GM19035 (cell line): ENCODE data around the gene NSD1.

Experiments used
- ATAC-seq: cut with Tn5 transposase; IDR thresholded peaks from one replicate; pipeline ENCODE4 v1.9.1; 2021; ENCODE audit not compliant: unreplicated experiment

NSD1 gene, protein sequence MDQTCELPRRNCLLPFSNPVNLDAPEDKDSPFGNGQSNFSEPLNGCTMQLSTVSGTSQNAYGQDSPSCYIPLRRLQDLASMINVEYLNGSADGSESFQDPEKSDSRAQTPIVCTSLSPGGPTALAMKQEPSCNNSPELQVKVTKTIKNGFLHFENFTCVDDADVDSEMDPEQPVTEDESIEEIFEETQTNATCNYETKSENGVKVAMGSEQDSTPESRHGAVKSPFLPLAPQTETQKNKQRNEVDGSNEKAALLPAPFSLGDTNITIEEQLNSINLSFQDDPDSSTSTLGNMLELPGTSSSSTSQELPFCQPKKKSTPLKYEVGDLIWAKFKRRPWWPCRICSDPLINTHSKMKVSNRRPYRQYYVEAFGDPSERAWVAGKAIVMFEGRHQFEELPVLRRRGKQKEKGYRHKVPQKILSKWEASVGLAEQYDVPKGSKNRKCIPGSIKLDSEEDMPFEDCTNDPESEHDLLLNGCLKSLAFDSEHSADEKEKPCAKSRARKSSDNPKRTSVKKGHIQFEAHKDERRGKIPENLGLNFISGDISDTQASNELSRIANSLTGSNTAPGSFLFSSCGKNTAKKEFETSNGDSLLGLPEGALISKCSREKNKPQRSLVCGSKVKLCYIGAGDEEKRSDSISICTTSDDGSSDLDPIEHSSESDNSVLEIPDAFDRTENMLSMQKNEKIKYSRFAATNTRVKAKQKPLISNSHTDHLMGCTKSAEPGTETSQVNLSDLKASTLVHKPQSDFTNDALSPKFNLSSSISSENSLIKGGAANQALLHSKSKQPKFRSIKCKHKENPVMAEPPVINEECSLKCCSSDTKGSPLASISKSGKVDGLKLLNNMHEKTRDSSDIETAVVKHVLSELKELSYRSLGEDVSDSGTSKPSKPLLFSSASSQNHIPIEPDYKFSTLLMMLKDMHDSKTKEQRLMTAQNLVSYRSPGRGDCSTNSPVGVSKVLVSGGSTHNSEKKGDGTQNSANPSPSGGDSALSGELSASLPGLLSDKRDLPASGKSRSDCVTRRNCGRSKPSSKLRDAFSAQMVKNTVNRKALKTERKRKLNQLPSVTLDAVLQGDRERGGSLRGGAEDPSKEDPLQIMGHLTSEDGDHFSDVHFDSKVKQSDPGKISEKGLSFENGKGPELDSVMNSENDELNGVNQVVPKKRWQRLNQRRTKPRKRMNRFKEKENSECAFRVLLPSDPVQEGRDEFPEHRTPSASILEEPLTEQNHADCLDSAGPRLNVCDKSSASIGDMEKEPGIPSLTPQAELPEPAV (N-terminal part only)

DNA sequence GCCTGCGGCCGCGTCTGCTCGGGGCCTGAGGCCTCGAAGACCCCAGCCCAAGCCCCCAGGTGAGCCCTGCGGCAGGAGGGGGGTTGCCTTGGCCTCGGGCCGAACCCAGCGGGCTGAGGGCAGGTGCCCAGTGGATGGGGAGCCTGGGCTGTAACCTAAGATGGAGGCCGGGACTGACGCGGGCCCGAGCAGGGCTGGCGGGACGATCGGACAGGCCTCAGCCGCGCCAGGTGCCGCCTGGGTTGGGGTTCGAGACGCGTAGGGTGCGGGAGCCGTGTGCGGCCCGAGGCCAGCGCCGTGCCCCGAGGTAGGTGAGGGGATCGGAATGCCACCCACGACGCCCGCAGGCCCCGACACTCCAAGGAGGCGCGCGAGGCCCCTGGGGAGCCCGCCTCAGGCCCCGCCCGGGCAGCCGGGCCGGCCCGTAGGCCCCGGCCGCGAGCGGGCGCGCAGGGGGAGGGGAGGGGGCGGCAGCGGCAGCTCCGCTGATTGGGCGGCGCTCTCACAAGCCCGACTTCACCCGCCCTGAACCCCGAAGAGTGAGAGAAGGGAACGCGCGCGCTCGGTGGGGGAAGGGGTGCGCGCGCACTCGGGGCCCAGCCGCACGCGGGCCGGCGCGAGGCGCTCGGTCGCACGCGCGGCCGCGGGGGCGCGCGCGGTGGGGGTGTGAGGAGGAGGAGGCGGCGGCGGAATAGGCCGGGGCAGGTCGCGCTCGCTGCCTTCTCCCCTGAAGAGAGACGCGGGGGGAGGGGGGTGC is at the start of gene NSD1:
TSS of gene NSD1 (plus strand) at position 678 of the 757 bp plus-strand sequence. CDS start 1,331 bp downstream, outside the sequence.
- peak; percentile 59 for ATAC-seq

GRCh38 chr5:177084175-177084574 is 49.4 kb upstream of the NSD1 start:
- ATAC-seq: no peak

DNA sequence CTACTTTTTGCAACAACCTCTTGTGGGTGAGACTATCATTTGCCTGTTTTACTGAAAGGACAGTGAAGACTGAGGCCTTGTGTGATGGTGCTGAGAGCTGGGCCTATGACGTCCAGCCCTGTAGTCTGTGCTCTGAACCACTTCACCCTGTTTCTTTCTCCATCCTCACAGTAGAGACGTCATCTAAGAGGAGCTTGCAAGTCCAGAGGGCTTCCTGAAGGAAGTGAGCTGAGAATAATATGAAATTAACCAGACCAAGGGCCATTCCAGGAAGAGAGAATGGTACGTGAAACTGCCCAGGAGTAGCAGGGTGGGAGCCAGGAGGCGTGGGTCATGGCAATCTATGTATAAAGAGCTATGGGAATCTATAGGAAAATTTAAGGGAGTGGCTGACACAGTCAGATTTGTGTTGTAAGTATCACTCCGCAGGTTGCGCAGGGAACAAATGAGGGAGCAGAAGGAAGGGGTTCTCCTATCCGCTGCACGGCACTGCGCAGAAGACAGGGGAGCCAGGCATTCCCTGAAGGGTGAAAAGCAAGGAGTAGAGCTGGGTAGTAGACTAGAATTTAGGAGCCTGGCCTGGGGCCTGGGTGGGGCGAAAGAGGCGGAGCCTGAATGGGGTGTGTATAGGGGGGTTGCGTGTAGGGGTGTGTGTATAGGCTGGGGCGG is 47.5 kb upstream of the NSD1 start:
- ATAC-seq: no peak

- ATAC-seq: peak; percentile 45
These were observed 46.7 kb upstream of the NSD1 start, which contains the start of gene FGFR4 for GRCh38 chr5:177086654-177087397. FGFR4 (plus strand) TSS chr5:177086915; CDS start chr5:177089603, 2,688 bp downstream.

- no peak for ATAC-seq
These were observed 46.1 kb upstream of the NSD1 start for GRCh38 chr5:177087398-177088005.

DNA sequence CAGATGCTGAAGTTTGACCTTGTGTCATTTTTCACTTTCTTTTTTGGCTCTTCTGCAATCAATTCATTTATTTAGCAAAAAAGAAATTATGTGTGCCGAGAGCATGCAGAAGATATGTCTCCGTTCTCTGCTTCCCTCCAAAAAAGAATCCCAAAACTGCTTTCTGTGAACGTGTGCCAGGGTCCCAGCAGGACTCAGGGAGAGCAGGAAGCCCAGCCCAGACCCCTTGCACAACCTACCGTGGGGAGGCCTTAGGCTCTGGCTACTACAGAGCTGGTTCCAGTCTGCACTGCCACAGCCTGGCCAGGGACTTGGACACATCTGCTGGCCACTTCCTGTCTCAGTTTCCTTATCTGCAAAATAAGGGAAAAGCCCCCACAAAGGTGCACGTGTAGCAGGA is 44.4 kb upstream of the NSD1 start:
- no peak for ATAC-seq

DNA sequence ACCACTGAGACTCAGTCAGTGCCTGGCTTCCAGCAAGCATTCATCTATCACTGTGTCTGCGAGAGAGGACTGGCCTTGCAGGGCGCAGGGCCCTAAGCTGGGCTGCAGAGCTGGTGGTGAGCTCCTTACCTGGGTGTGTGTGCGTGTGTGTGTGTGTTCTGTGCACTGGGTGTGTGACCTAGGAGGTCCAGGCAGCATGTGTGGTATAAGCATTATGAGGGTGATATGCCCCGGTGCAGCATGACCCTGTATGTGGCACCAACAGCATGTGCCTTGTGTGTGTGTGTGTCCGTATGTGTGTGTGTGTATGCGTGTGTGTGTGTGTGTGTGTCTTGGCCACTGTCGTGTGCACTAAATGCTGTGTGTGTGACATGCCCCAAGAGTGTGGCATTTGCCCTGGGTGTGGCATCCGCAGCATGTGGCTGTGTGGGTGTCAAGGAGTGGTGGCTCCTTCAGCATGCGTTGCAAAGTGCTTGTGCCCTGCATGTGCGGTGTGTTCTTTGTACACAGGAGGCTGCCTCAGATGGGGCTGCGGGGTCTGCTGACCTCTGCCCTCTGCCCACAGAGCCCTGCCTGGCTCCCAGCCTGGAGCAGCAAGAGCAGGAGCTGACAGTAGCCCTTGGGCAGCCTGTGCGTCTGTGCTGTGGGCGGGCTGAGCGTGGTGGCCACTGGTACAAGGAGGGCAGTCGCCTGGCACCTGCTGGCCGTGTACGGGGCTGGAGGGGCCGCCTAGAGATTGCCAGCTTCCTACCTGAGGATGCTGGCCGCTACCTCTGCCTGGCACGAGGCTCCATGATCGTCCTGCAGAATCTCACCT is 43.5 kb upstream of the NSD1 start:
- no peak for ATAC-seq

DNA sequence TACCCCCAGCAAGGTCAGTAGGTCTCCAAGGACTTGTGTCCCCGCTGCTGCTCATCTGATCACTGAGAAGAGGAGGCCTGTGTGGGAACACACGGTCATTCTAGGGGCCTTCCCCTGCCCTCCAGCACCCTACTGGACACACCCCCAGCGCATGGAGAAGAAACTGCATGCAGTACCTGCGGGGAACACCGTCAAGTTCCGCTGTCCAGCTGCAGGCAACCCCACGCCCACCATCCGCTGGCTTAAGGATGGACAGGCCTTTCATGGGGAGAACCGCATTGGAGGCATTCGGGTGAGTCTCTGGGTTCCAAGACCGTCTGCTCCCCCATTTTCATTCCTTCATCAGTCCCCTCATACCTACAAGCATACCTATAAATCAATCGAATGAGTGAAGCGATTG is 42.8 kb upstream of the NSD1 start:
- no peak for ATAC-seq

DNA sequence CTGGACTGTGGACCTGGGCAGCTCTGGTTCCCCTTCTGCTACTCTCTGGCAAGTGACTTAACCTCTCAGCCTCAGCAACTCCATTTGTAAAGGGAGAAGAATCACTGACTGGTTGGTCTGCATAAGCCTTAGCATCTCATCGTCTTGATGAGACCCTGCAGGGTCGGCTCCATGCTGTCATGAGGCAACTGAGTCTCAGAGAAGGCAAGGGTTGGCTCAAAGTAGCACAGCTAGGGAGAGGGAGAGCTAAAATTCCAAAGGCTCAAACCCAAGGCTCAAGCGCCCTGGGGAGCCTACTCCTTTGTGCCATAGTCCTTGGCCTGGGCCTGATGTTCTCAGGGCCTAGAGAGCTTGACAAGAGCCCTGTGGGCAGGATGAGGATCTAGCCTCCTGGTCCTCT is 42.3 kb upstream of the NSD1 start:
- no peak for ATAC-seq

DNA sequence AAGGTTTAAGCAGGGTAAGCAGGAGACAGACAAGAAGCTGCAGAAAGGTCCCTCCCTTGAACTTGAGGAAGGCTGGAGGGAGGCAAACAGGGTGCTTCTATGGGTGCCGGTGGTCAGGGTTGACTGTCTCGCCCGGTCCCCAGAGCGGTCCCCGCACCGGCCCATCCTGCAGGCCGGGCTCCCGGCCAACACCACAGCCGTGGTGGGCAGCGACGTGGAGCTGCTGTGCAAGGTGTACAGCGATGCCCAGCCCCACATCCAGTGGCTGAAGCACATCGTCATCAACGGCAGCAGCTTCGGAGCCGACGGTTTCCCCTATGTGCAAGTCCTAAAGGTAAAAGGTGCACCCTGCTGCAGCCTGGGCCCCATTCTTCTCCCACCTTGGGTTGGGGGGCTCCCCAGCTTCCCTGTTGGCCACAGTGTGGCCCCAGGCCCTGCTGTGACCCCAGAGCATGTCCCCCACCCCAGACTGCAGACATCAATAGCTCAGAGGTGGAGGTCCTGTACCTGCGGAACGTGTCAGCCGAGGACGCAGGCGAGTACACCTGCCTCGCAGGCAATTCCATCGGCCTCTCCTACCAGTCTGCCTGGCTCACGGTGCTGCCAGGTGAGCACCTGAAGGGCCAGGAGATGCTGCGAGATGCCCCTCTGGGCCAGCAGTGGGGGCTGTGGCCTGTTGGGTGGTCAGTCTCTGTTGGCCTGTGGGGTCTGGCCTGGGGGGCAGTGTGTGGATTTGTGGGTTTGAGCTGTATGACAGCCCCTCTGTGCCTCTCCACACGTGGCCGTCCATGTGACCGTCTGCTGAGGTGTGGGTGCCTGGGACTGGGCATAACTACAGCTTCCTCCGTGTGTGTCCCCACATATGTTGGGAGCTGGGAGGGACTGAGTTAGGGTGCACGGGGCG is 41.1 kb upstream of the NSD1 start:
- ATAC-seq: no peak

- no peak for ATAC-seq
These were observed 40.4 kb upstream of the NSD1 start for GRCh38 chr5:177093082-177093712.

DNA sequence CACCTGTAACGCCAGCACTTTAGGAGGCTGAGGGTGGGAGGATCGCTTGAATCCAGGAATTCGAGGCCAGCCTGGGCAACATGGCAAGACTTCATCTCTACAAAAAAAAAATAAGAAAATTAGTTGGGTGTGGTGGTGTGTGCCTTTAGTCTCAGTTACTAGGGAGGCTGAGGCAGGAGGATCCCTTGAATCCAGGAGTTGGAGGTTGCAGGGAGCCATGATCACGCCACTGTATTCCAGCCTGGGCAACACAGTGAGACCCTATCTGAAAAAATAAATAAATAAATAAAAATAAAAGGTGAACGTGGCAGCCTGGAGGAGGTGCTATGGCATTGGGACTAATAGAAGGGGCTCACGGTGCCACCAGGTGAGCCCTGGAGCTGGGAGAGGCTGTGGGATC is 39.8 kb upstream of the NSD1 start:
- ATAC-seq: no peak

DNA sequence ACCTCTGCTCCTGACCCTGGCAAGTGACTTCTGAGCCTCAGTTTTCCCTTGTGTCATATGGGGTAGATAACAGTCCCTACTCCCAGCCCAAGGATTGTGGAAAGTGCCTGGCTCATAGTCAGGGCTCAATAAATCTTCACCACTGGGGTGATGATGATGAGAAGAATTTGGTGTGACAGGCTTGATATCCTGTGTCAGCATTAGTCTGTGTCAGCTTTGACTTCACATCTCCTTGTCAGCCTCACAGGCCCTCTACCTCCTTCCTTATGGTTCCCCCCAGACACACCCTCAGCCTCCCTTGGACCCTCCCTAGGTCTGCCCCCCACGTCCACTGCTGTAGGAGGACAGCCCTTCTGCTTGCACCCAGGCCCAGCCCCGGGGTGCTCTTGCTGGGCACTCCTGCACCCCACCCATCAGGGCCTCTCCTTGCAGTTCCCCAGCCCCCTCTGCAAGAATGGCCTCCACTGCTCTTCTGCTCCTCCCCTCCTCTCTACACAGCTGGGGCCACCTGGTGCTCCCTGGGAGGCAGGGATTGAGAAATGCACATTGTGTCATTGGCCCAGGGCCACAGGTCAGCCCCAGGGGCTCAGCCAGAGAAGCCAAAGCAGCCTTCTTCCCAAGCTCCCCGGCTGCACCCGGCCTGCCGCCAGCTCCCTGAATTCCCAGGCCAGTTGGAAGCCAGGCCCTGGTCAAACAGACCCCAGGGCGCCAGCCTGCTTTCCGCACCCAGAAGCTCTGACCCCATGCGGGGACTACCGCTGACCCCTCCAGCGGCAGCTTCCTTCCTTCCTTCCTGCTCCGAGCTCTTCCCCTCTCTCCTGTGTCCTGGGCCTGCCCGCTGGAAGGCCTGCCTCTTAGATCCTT is 39.1 kb upstream of the NSD1 start:
- ATAC-seq: no peak

GRCh38 chr5:177095088-177095669 is 38.4 kb upstream of the NSD1 start:
- ATAC-seq: no peak
